Measurements from ENCODE around the gene LARP1.

Gene LARP1

GRCh38 chr5:154755361-154756008, at the start of gene LARP1:
TSS of gene LARP1 (plus strand) at chr5:154755377. CDS start at chr5:154755758, 381 bp downstream.
- H3K4me3 ChIP-seq (ENCODE audit: low read length) = peak within 1 kb of the TSS; percentile 91
- TF ChIP-seq, protein P1, sequence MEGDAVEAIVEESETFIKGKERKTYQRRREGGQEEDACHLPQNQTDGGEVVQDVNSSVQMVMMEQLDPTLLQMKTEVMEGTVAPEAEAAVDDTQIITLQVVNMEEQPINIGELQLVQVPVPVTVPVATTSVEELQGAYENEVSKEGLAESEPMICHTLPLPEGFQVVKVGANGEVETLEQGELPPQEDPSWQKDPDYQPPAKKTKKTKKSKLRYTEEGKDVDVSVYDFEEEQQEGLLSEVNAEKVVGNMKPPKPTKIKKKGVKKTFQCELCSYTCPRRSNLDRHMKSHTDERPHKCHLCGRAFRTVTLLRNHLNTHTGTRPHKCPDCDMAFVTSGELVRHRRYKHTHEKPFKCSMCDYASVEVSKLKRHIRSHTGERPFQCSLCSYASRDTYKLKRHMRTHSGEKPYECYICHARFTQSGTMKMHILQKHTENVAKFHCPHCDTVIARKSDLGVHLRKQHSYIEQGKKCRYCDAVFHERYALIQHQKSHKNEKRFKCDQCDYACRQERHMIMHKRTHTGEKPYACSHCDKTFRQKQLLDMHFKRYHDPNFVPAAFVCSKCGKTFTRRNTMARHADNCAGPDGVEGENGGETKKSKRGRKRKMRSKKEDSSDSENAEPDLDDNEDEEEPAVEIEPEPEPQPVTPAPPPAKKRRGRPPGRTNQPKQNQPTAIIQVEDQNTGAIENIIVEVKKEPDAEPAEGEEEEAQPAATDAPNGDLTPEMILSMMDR (conservative IDR thresholded peaks at IDR 0.05; ENCODE audit: low read length) = no peak
- DNase-seq (ENCODE audit: low read depth) = no peak

GRCh38 chr5:154706416-154706815, 48.8 kb upstream of the LARP1 start:
- DNase-seq (ENCODE audit: low read depth) = no peak
- no peak overlapping the region for H3K4me3 ChIP-seq (ENCODE audit: low read length)
- TF ChIP-seq, protein P1 (conservative IDR thresholded peaks at IDR 0.05; ENCODE audit: low read length) = no peak

- no peak for DNase-seq (ENCODE audit: low read depth)
- H3K4me3 ChIP-seq (ENCODE audit: low read length) = no peak overlapping the region
- TF ChIP-seq, protein P1 (conservative IDR thresholded peaks at IDR 0.05; ENCODE audit: low read length) = no peak
Observed at GRCh38 chr5:154707641-154708040, 47.5 kb upstream of the LARP1 start.

- DNase-seq (ENCODE audit: low read depth) = no peak
- TF ChIP-seq, protein P1 (conservative IDR thresholded peaks at IDR 0.05; ENCODE audit: low read length) = no peak
- H3K4me3 ChIP-seq (ENCODE audit: low read length) = no peak overlapping the region
Observed at GRCh38 chr5:154708207-154708606, 47.0 kb upstream of the LARP1 start.

DNA sequence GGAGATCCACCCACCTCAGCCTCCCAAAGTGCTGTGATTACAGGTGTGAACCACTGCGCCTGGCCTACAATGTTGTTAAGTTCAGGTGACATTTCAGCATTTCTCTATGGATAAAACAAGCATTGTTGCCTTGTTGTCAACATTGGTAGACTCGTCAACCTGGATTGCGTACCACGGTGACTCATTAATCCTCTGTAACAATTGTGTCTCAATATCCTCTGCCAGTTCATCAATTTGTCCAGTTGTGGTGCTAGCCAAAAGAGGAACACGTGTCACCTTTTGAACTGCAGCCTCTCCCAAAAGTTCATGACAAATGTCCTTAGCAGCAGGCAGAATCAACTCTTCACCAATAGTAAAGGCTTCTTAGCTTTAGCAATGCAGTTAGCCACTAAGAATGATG, 46.3 kb upstream of the LARP1 start:
- H3K4me3 ChIP-seq (ENCODE audit: low read length) = no peak overlapping the region
- DNase-seq (ENCODE audit: low read depth) = peak; percentile 34
- TF ChIP-seq, protein P1 (conservative IDR thresholded peaks at IDR 0.05; ENCODE audit: low read length) = no peak

DNA sequence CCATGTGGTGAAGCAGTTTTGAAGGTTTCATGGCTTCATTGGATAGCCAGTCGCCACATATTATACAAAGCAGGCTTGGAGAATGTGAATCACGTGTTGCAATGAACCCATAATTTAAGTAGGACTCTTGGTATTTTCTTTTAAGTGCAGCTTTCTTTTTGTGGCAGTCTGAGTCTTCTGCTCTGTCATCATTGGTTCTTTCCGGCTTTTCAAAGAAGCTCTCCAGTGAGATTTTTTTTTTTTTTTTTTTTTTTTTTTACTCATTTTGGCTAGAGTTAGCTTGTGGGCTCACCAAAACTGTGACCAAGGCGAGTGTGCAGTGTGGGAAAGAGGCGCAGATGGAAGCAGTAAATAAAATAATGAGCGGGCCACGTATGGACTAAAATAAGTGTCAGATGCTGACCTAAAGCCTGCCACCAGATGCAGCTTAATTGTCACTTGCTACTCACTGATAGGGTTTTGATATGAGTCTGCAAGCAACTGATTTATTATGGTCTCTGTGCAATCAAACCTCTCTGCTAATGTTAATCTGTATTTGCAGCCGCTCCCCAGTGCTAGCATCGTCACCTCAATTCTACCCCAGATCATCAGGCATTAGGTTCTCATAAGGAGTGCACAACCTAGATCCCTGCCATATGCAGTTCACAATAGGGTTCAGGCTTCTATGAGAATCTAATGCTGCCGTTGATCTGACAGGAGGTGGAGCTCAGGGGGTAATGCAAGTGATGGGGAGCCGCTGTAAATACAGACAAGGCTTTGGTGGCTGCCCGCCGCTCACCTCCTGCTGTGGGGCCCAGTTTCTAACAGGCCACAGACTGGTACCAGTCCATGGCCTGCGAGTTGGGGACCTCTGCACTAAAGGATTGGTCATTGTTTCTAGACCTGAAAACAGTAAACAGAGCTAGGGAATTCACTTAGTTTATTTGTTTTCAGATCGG, 45.5 kb upstream of the LARP1 start:
- peak; percentile 67 for DNase-seq (ENCODE audit: low read depth)
- H3K4me3 ChIP-seq (ENCODE audit: low read length) = no peak overlapping the region
- TF ChIP-seq, protein P1 (conservative IDR thresholded peaks at IDR 0.05; ENCODE audit: low read length) = no peak
